ENCODE data around the gene HINT1. TPM values are rescaled to one million over a fixed set of nuclear protein-coding genes. Genes with fewer than 3 reads are reported as not detected.

HINT1 gene
- 220 and 522 TPM in 2 replicates for total RNA-seq (2014; rRNA removed; shearing (Covaris generic); ENCODE audit: low replicate concordance)

DNA sequence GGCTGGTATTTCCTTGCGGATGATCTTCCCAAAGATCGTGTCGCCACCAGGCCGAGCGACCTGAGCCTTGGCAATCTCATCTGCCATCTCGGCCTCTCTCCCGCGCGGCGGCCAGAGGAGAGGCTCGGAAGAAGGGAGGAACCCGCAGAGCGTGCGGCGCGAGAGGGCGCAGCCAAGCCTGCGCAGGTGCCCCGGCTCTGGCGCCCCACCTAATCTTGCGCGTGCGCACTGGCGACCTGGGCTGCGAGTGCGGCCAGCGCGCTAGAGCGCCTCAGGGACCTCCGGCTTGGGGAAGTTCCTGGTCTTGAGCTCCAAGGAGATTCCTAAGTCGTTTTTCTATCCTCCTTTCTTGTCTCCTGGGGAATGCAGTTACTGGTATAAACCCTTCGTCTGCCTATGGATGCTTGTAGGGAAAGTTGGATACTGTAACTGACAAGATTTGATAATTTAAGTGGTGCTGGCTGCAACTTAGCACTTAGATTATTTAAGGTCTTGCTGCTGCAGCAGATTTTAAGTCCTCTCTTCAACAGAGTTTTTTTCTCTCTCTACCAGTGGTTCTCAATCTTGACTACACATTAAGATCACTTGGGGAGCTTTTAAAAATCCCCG, at the start of gene HINT1:
HINT1 (minus strand) TSS at position 138 of the 609 bp plus-strand sequence; CDS start at position 87, 51 bp downstream.
- Histone ChIP-seq H3K9me3 (ENCODE audit: low read length) (no peaks in the 10 kb centered on the region), H3K9ac (ENCODE audit: low read length) (peak within 1 kb of the TSS; percentile 88), H3K4me1 (ENCODE audit: low read length) (peaks cover 27% of the 10 kb centered on the region), H3K9me2 (replicated peaks; ENCODE audit: insufficient read depth, low read length) (no peaks in the 10 kb centered on the region), H3K4me3 (ENCODE audit: low read length) (peak within 1 kb of the TSS; percentile 78), H4K20me1 (ENCODE audit: insufficient read depth, low read depth, low read length) (peaks cover 4% of the 10 kb centered on the region; the same call in 1 of the 2 replicates), H3K27me3 (ENCODE audit: low read length) (no peaks in the 10 kb centered on the region), H3K79me2 (ENCODE audit: low read length) (peaks cover 47% of the 10 kb centered on the region), H2AFZ (ENCODE audit: low read length) (peak within 1 kb of the TSS; percentile 76), H3K4me2 (ENCODE audit: low read depth, low read length, poor library complexity, severe bottlenecking) (peak within 1 kb of the TSS; percentile 89), H3K27ac (ENCODE audit: low read length) (peak within 1 kb of the TSS; percentile 69), H3K36me3 (ENCODE audit: insufficient read depth, low read length) (peaks cover 29% of the 10 kb centered on the region)
- DNase-seq, result peak; percentile 97

DNA sequence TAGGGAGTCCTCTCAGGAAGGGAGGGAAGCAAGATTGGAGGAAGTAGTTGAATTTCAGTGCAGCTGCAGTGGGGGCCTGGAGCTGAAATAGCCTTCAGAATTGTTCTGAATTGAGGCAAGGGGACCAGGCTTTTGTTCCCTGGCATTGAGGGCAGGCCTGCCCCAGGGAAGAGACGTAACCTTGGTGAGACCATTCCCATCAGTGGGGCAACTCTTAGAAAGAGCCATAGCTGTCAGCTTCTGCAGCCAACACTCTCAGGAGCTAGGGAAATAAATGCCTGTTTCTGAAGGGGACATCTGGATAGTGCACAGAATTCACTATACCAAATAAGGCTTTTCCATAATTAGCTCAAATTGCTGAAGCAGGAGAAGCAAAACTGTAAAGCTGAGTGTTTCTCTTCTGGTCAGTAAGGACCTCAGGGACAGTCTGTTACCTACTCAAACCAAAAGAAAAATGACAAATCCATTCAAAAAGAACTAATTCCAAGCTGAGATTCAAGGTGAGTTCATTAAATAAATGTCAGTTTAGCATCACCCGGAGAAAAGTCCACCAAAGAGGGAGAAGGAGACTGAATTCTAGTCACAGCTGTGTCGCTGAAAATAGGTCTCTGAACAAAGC, 49.7 kb upstream of the HINT1 start:
- Histone ChIP-seq H3K9me2 (replicated peaks; ENCODE audit: insufficient read depth, low read length) (no peaks in the 10 kb centered on the region), H3K4me2 (ENCODE audit: low read depth, low read length, poor library complexity, severe bottlenecking) (peak overlapping the region; percentile 6), H3K9ac (ENCODE audit: low read length) (peak overlapping the region; percentile 8; the same call in 1 of the 2 replicates), H3K79me2 (ENCODE audit: low read length) (peaks cover 90% of the 10 kb centered on the region), H3K36me3 (ENCODE audit: insufficient read depth, low read length) (no peaks in the 10 kb centered on the region), H3K9me3 (ENCODE audit: low read length) (no peaks in the 10 kb centered on the region), H3K4me3 (ENCODE audit: low read length) (no peak overlapping the region), H2AFZ (ENCODE audit: low read length) (no peak overlapping the region), H3K27ac (ENCODE audit: low read length) (peak overlapping the region; percentile 52), H4K20me1 (ENCODE audit: insufficient read depth, low read depth, low read length) (no peaks in the 10 kb centered on the region), H3K27me3 (ENCODE audit: low read length) (no peaks in the 10 kb centered on the region), H3K4me1 (ENCODE audit: low read length) (peaks cover 54% of the 10 kb centered on the region)
- DNase-seq, result no peak

DNA sequence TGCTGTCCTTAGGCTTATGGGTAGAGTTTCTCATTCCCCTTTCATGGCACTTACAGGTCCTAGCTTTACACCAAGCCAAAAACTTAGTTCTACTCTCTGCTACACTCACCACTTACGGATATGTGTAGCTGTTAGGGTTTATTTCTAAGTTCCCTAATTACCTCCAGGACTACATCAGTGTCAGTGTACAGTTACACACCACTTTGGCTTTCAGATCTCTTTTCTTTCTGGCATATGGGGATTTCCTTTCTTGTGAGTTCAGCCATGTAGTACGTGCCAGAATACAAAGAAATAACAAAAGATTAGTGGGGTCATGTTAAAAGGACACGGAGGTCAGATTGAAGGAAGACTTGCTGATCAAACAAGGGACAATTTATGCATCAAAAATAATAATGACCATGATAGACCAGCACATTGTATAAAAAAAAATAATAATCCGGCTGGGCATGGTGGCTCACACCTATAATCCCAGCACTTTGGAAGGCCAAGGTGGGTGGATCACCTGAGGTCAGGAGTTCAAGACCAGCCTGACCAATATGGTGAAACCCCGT, 47.5 kb upstream of the HINT1 start:
- Histone ChIP-seq H3K4me1 (ENCODE audit: low read length) (peaks cover 73% of the 10 kb centered on the region), H3K9me3 (ENCODE audit: low read length) (no peaks in the 10 kb centered on the region), H4K20me1 (ENCODE audit: insufficient read depth, low read depth, low read length) (no peaks in the 10 kb centered on the region), H3K9ac (ENCODE audit: low read length) (no peak overlapping the region), H3K79me2 (ENCODE audit: low read length) (peaks cover 70% of the 10 kb centered on the region), H3K27ac (ENCODE audit: low read length) (peak overlapping the region; percentile 98), H3K27me3 (ENCODE audit: low read length) (no peaks in the 10 kb centered on the region), H3K4me2 (ENCODE audit: low read depth, low read length, poor library complexity, severe bottlenecking) (peak overlapping the region; percentile 96), H3K36me3 (ENCODE audit: insufficient read depth, low read length) (no peaks in the 10 kb centered on the region), H3K9me2 (replicated peaks; ENCODE audit: insufficient read depth, low read length) (no peaks in the 10 kb centered on the region), H3K4me3 (ENCODE audit: low read length) (peak overlapping the region; percentile 34; the same call in 1 of the 2 replicates), H2AFZ (ENCODE audit: low read length) (no peak overlapping the region)
- peak; percentile 55 for DNase-seq

DNA sequence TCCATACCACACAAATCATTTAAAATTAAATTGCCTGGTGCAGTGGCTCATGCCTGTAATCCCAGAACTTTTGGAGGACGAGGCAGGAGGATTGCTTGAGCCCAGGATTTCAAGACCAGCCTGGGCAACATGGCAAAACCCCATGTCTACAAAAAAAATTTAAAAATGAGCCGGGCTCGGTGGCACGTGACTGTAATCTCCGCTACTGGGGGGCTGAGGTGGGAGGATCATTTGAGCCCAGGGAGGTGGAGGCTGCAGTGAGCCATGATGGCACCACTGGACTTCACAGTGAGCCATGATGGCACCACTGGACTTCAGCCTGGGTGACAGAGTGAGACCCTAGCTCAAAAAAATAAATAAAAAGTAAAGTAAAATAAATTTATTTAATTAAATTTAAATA, 46.6 kb upstream of the HINT1 start:
- Histone ChIP-seq H3K4me1 (ENCODE audit: low read length) (peaks cover 81% of the 10 kb centered on the region), H3K79me2 (ENCODE audit: low read length) (peaks cover 61% of the 10 kb centered on the region), H3K27me3 (ENCODE audit: low read length) (no peaks in the 10 kb centered on the region), H3K4me3 (ENCODE audit: low read length) (peak overlapping the region; percentile 73), H3K9ac (ENCODE audit: low read length) (peak overlapping the region; percentile 68), H3K9me3 (ENCODE audit: low read length) (no peaks in the 10 kb centered on the region), H2AFZ (ENCODE audit: low read length) (no peak overlapping the region), H3K27ac (ENCODE audit: low read length) (peak overlapping the region; percentile 98), H3K4me2 (ENCODE audit: low read depth, low read length, poor library complexity, severe bottlenecking) (peak overlapping the region; percentile 96), H4K20me1 (ENCODE audit: insufficient read depth, low read depth, low read length) (no peaks in the 10 kb centered on the region), H3K9me2 (replicated peaks; ENCODE audit: insufficient read depth, low read length) (no peaks in the 10 kb centered on the region), H3K36me3 (ENCODE audit: insufficient read depth, low read length) (no peaks in the 10 kb centered on the region)
- peak; percentile 53 for DNase-seq

DNA sequence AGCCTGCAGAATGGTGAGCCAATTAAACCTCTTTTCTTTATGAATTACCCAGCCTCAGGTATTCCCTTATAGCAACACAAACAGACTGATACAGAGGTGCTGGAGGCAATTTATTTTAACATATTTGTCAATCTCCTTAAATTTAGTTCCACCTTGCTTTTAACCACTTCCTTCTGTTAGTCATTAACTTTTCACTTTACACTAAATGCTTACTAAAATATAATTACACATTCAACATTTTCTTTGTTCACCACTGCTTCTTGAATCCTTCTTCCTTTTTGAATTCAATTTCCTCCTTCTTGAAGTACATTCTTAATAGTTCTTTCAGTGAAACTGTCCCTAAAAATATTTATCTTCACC, 45.1 kb upstream of the HINT1 start:
- Histone ChIP-seq H3K9me3 (ENCODE audit: low read length) (no peaks in the 10 kb centered on the region), H2AFZ (ENCODE audit: low read length) (no peak overlapping the region), H3K27ac (ENCODE audit: low read length) (peak overlapping the region; percentile 98), H3K4me2 (ENCODE audit: low read depth, low read length, poor library complexity, severe bottlenecking) (peak overlapping the region; percentile 96), H3K9me2 (replicated peaks; ENCODE audit: insufficient read depth, low read length) (no peaks in the 10 kb centered on the region), H3K4me1 (ENCODE audit: low read length) (peaks cover 80% of the 10 kb centered on the region), H4K20me1 (ENCODE audit: insufficient read depth, low read depth, low read length) (no peaks in the 10 kb centered on the region), H3K27me3 (ENCODE audit: low read length) (no peaks in the 10 kb centered on the region), H3K9ac (ENCODE audit: low read length) (peak overlapping the region; percentile 68), H3K4me3 (ENCODE audit: low read length) (peak overlapping the region; percentile 73), H3K79me2 (ENCODE audit: low read length) (peaks cover 46% of the 10 kb centered on the region), H3K36me3 (ENCODE audit: insufficient read depth, low read length) (no peaks in the 10 kb centered on the region)
- no peak for DNase-seq

DNA sequence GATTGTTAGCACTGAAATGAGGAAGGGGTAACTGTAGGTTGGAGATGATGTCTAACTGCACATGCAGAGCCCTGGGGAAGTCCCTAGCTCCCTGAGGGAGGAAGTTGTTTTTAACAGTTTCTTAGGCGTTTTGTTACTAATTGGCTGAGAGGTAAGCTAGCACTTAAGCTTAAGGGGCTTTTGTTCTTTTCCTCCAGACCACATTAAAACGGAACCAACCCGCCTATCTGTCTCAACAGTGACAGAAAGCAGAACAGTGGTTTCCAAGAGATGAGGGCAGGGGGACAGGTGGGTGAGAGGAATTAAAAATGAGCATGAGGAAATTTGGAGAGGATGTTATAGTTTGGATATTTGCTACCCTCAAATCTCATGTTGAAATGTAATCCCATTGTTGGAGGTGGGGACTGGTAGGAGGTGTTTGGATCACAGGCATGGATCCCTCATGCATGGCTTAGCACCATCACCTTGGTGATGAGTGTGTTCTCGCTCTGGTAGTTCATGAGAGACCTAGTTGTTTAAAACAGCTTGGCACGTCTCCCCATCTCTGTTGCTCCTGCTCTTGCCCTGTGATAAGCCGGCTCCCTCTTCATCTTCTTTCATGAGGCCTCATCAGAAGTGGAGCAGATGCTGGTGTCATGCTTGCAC, 44.6 kb upstream of the HINT1 start:
- no peaks in the 10 kb centered on the region for H4K20me1 ChIP-seq (ENCODE audit: insufficient read depth, low read depth, low read length)
- H3K4me3 ChIP-seq (ENCODE audit: low read length), result peak overlapping the region; percentile 73
- H3K9ac ChIP-seq (ENCODE audit: low read length), result peak overlapping the region; percentile 68
- no peaks in the 10 kb centered on the region for H3K9me3 ChIP-seq (ENCODE audit: low read length)
- peak overlapping the region; percentile 15; the same call in 1 of the 2 replicates for H2AFZ ChIP-seq (ENCODE audit: low read length)
- no peaks in the 10 kb centered on the region for H3K9me2 ChIP-seq (replicated peaks; ENCODE audit: insufficient read depth, low read length)
- H3K79me2 ChIP-seq (ENCODE audit: low read length), result peaks cover 41% of the 10 kb centered on the region
- peak overlapping the region; percentile 98 for H3K27ac ChIP-seq (ENCODE audit: low read length)
- DNase-seq, result peak; percentile 93
- H3K36me3 ChIP-seq (ENCODE audit: insufficient read depth, low read length), result no peaks in the 10 kb centered on the region
- H3K4me1 ChIP-seq (ENCODE audit: low read length), result peaks cover 75% of the 10 kb centered on the region
- no peaks in the 10 kb centered on the region for H3K27me3 ChIP-seq (ENCODE audit: low read length)
- peak overlapping the region; percentile 96 for H3K4me2 ChIP-seq (ENCODE audit: low read depth, low read length, poor library complexity, severe bottlenecking)

DNA sequence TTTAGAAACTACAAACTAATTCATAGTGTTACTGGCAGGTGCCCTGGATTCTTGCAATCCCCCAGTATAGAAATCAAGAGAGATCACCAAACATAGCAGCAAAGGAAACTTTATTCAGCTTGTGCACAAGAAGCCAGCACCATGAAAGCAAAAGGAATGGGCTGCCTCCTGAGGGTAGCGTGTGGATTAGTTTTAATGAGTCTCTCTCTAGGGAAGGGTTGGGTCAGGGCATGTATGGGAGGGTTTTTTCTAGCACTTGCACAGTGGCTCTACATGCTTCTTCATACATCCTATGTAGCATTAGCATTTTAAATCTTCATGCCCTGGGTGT, 44.1 kb upstream of the HINT1 start:
- H3K9me3 ChIP-seq (ENCODE audit: low read length), result no peaks in the 10 kb centered on the region
- H3K9me2 ChIP-seq (replicated peaks; ENCODE audit: insufficient read depth, low read length), result no peaks in the 10 kb centered on the region
- H3K9ac ChIP-seq (ENCODE audit: low read length), result peak overlapping the region; percentile 68
- H3K36me3 ChIP-seq (ENCODE audit: insufficient read depth, low read length), result no peaks in the 10 kb centered on the region
- peak overlapping the region; percentile 96 for H3K4me2 ChIP-seq (ENCODE audit: low read depth, low read length, poor library complexity, severe bottlenecking)
- H3K27ac ChIP-seq (ENCODE audit: low read length), result peak overlapping the region; percentile 98
- no peaks in the 10 kb centered on the region for H3K27me3 ChIP-seq (ENCODE audit: low read length)
- H3K79me2 ChIP-seq (ENCODE audit: low read length), result peaks cover 36% of the 10 kb centered on the region
- peak overlapping the region; percentile 73 for H3K4me3 ChIP-seq (ENCODE audit: low read length)
- peaks cover 70% of the 10 kb centered on the region for H3K4me1 ChIP-seq (ENCODE audit: low read length)
- peak overlapping the region; percentile 15; the same call in 1 of the 2 replicates for H2AFZ ChIP-seq (ENCODE audit: low read length)
- no peak for DNase-seq
- no peaks in the 10 kb centered on the region for H4K20me1 ChIP-seq (ENCODE audit: insufficient read depth, low read depth, low read length)

DNA sequence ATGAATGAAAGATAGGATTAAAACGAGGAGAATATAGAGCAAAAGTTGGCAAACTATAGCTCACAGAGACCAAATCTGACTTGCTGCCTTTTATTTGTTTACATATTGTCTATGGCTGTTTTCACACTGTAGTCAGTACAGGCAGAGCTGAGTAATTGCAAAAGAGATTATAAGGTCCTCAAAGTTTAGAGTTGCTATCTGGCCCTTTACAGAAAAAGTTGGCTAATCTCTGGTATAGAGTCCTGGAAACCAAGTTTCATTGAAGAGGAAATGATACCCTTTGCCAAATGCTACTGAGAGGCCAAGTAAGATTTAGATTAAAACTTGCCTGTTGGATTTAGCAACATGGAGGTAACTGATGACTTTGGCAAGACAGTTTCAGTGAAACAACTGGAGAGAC, 41.7 kb upstream of the HINT1 start:
- Histone ChIP-seq H3K4me1 (ENCODE audit: low read length) (peaks cover 54% of the 10 kb centered on the region), H3K36me3 (ENCODE audit: insufficient read depth, low read length) (peaks cover 5% of the 10 kb centered on the region; the same call in 1 of the 2 replicates)

More for the DNA sequence above, 41.7 kb upstream of the HINT1 start:
- H3K27ac ChIP-seq (ENCODE audit: low read length), result peak overlapping the region; percentile 98
- no peaks in the 10 kb centered on the region for H3K9me3 ChIP-seq (ENCODE audit: low read length)
- H3K9ac ChIP-seq (ENCODE audit: low read length), result no peak overlapping the region
- H3K79me2 ChIP-seq (ENCODE audit: low read length), result peaks cover 16% of the 10 kb centered on the region
- H3K4me2 ChIP-seq (ENCODE audit: low read depth, low read length, poor library complexity, severe bottlenecking), result no peak overlapping the region
- no peaks in the 10 kb centered on the region for H4K20me1 ChIP-seq (ENCODE audit: insufficient read depth, low read depth, low read length)
- no peaks in the 10 kb centered on the region for H3K27me3 ChIP-seq (ENCODE audit: low read length)
- DNase-seq, result no peak
- no peak overlapping the region for H3K4me3 ChIP-seq (ENCODE audit: low read length)
- H3K9me2 ChIP-seq (replicated peaks; ENCODE audit: insufficient read depth, low read length), result no peaks in the 10 kb centered on the region
- no peak overlapping the region for H2AFZ ChIP-seq (ENCODE audit: low read length)
